Suprapubic skin (tissue), 4 donors: ENCODE data around the gene GIPC1. TPM values are rescaled to one million over a fixed set of nuclear protein-coding genes. Genes with fewer than 3 reads are reported as not detected.

Experiments used
- DNase-seq, 2 donors: peaks; one replicate each; pipeline ENCODE4 v3.0.0-alpha.2; 2019; ENCODE audit warnings: low spot score in 2 of 2
- H3K27ac ChIP-seq: fragments of 200-600 bp; sonication (generic); one replicate; pipeline ENCODE4 v1.5.1; 2019
- H3K27me3 ChIP-seq: fragments of 200-600 bp; sonication (generic); one replicate; pipeline ENCODE4 v1.5.1; 2019
- H3K36me3 ChIP-seq: fragments of 200-600 bp; sonication (generic); one replicate; pipeline ENCODE4 v1.5.1; 2019
- H3K4me1 ChIP-seq: fragments of 200-600 bp; sonication (generic); one replicate; pipeline ENCODE4 v1.5.1; 2019
- H3K4me3 ChIP-seq: fragments of 200-600 bp; sonication (generic); one replicate; pipeline ENCODE4 v1.5.1; 2019; ENCODE audit warnings: mild to moderate bottlenecking
- H3K9me3 ChIP-seq: fragments of 200-600 bp; sonication (generic); one replicate; pipeline ENCODE4 v1.5.1; 2019
- CTCF ChIP-seq, 2 donors: fragments of 200-600 bp in 1 of 2; fragments of 450-650 bp in 1 of 2; sonication (generic) in 1 of 2; IDR thresholded peaks; one replicate each; pipeline ENCODE4 v1.5.1; 2016 to 2019; ENCODE audit warnings: antibody characterized with exemption in 2 of 2, mild to moderate bottlenecking in 1 of 2, moderate library complexity in 1 of 2
- EP300 ChIP-seq: sonication (generic); formaldehyde crosslinking; IDR thresholded peaks from one replicate; pipeline ENCODE4 v1.6.1; 2017; ENCODE audit warnings: antibody characterized with exemption
- POLR2A ChIP-seq, 2 donors: fragments of 450-650 bp; IDR thresholded peaks; one replicate each; pipeline ENCODE4 v1.6.1; 2017; ENCODE audit warnings: antibody characterized with exemption in 2 of 2, mild to moderate bottlenecking in 2 of 2, moderate library complexity in 2 of 2
- POLR2AphosphoS5 ChIP-seq, 3 donors: sonication (generic); formaldehyde crosslinking; IDR thresholded peaks; one replicate each; pipeline ENCODE4 v1.6.1; 2017; ENCODE audit warnings: antibody characterized with exemption in 3 of 3
- WGBS: methylation state at CpG from one replicate; pipeline ENCODE4 v1.1.5; 2018; 5-methylcytosine and 5-hydroxymethylcytosine counted together
- total RNA-seq, 4 donors: library from RNA; depleted of rRNA; stranded (reverse); fragments of >200 nt; gene quantifications; one replicate each; pipeline ENCODE4 v1.1.0, GENCODE V29; 2016

The GIPC1 gene
- total RNA-seq, 4 donors from 2014 or later: 85.8 to 111 (median 105) TPM

GRCh38 chr19:14434543-14435319 is 61.2 kb downstream of the GIPC1 start:
- Histone ChIP-seq H3K36me3 (no peaks in the 10 kb centered on the region), H3K9me3 (no peaks in the 10 kb centered on the region), H3K4me1 (peaks cover 44% of the 10 kb centered on the region), H3K27me3 (peaks cover 17% of the 10 kb centered on the region), H3K27ac (peak overlapping the region; percentile 73), H3K4me3 (peak overlapping the region; percentile 80)
- 57% methylated on average over 19 of the region's 23 CpGs for WGBS
- peak in 1 of 2 donors; percentile 81 for DNase-seq
- no peak for TF ChIP-seq EP300
- no peak for TF ChIP-seq POLR2AphosphoS5 (IDR thresholded peaks at IDR 0.05)
- TF ChIP-seq POLR2A (IDR thresholded peaks at IDR 0.05): no peak
- TF ChIP-seq CTCF (IDR thresholded peaks at IDR 0.05): no peak

- TF ChIP-seq CTCF (IDR thresholded peaks at IDR 0.05) (no peak), POLR2AphosphoS5 (IDR thresholded peaks at IDR 0.05) (no peak), EP300 (no peak), POLR2A (IDR thresholded peaks at IDR 0.05) (no peak)
- peak overlapping the region; percentile 80 for H3K4me3 ChIP-seq
- H3K9me3 ChIP-seq: no peaks in the 10 kb centered on the region
- peak in 1 of 2 donors; percentile 73 for DNase-seq
- peak overlapping the region; percentile 73 for H3K27ac ChIP-seq
- WGBS: 21% methylated on average over 7 of the region's 52 CpGs
- H3K27me3 ChIP-seq: peaks cover 17% of the 10 kb centered on the region
- H3K4me1 ChIP-seq: peaks cover 38% of the 10 kb centered on the region
- no peaks in the 10 kb centered on the region for H3K36me3 ChIP-seq
Observed at GRCh38 chr19:14433554-14434501, 62.1 kb downstream of the GIPC1 start.

- no peaks in the 10 kb centered on the region for H3K36me3 ChIP-seq
- H3K9me3 ChIP-seq: no peaks in the 10 kb centered on the region
- peak within 1 kb of the TSS; percentile 80 for H3K4me3 ChIP-seq
- H3K27ac ChIP-seq: peak within 1 kb of the TSS; percentile 73
- peaks cover 35% of the 10 kb centered on the region for H3K4me1 ChIP-seq
- peaks cover 17% of the 10 kb centered on the region for H3K27me3 ChIP-seq
- DNase-seq: no peak
- 27% methylated on average over 9 of the region's 85 CpGs for WGBS
- no peak for TF ChIP-seq POLR2A (IDR thresholded peaks at IDR 0.05)
- TF ChIP-seq CTCF (IDR thresholded peaks at IDR 0.05): no peak
- TF ChIP-seq POLR2AphosphoS5 (IDR thresholded peaks at IDR 0.05): no peak
- TF ChIP-seq EP300: no peak
Observed at GRCh38 chr19:14432791-14433553, 63.0 kb downstream of the GIPC1 start, which contains the start of gene PKN1. Gene PKN1, plus strand, starts transcription at chr19:14433306. Its CDS starts 216 bp downstream, at chr19:14433522.

GRCh38 chr19:14430712-14431111 is 65.2 kb downstream of the GIPC1 start:
- Histone ChIP-seq H3K27ac (no peak overlapping the region), H3K4me3 (no peak overlapping the region), H3K4me1 (peaks cover 35% of the 10 kb centered on the region), H3K27me3 (peaks cover 17% of the 10 kb centered on the region), H3K36me3 (no peaks in the 10 kb centered on the region), H3K9me3 (no peaks in the 10 kb centered on the region)
- WGBS: 66% methylated on average over 3 of the region's 3 CpGs
- TF ChIP-seq POLR2AphosphoS5 (IDR thresholded peaks at IDR 0.05): no peak
- no peak for TF ChIP-seq POLR2A (IDR thresholded peaks at IDR 0.05)
- no peak for TF ChIP-seq CTCF (IDR thresholded peaks at IDR 0.05)
- TF ChIP-seq EP300: no peak
- DNase-seq: no peak
